ENCODE results near the gene ADCK2.
"Not testable (repeated sequence)": the region's sequence is repeated elsewhere in the genome, so short reads cannot be mapped to it uniquely, and the experiment has no call there.

ADCK2 gene

GRCh38 chr7:140662938-140663337, 9.8 kb upstream of the ADCK2 start:
- H3K4me1 ChIP-seq (ENCODE audit: control insufficient read depth, insufficient read depth, low read length); H3K27ac ChIP-seq (ENCODE audit: low read depth, low read length); H3K9ac ChIP-seq (ENCODE audit: low read depth, low read length); H3K27me3 ChIP-seq (ENCODE audit: control insufficient read depth, insufficient read depth, low read length); H3K9me3 ChIP-seq (ENCODE audit: control insufficient read depth, insufficient read depth, low read length); H3K4me3 ChIP-seq (ENCODE audit: low read depth, low read length); H3K36me3 ChIP-seq (ENCODE audit: control insufficient read depth, insufficient read depth, low read length): not testable (repeated sequence)

GRCh38 chr7:140667476-140667875, 5.3 kb upstream of the ADCK2 start:
- peaks cover 9% of the 10 kb centered on the region; the same call in 1 of the 2 replicates for H3K4me1 ChIP-seq (ENCODE audit: control insufficient read depth, insufficient read depth, low read length)
- no peak overlapping the region for H3K4me3 ChIP-seq (ENCODE audit: low read depth, low read length)
- H3K36me3 ChIP-seq (ENCODE audit: control insufficient read depth, insufficient read depth, low read length) = no peaks in the 10 kb centered on the region
- no peaks in the 10 kb centered on the region for H3K9me3 ChIP-seq (ENCODE audit: control insufficient read depth, insufficient read depth, low read length)
- no peaks in the 10 kb centered on the region for H3K27me3 ChIP-seq (ENCODE audit: control insufficient read depth, insufficient read depth, low read length)
- H3K9ac ChIP-seq (ENCODE audit: low read depth, low read length) = no peak overlapping the region
- H3K27ac ChIP-seq (ENCODE audit: low read depth, low read length) = no peak overlapping the region

- no peak overlapping the region for H3K27ac ChIP-seq (ENCODE audit: low read depth, low read length)
- no peak overlapping the region for H3K4me3 ChIP-seq (ENCODE audit: low read depth, low read length)
Measured at GRCh38 chr7:140668641-140669040, 4.1 kb upstream of the ADCK2 start.

GRCh38 chr7:140669352-140669751, 3.4 kb upstream of the ADCK2 start:
- Histone ChIP-seq H3K9me3 (ENCODE audit: control insufficient read depth, insufficient read depth, low read length) (no peaks in the 10 kb centered on the region), H3K27ac (ENCODE audit: low read depth, low read length) (no peak overlapping the region), H3K4me3 (ENCODE audit: low read depth, low read length) (no peak overlapping the region), H3K9ac (ENCODE audit: low read depth, low read length) (no peak overlapping the region), H3K27me3 (ENCODE audit: control insufficient read depth, insufficient read depth, low read length) (peaks cover 8% of the 10 kb centered on the region), H3K4me1 (ENCODE audit: control insufficient read depth, insufficient read depth, low read length) (peaks cover 10% of the 10 kb centered on the region; the same call in 1 of the 2 replicates), H3K36me3 (ENCODE audit: control insufficient read depth, insufficient read depth, low read length) (no peaks in the 10 kb centered on the region)

More at GRCh38 chr7:140668641-140669040, 4.1 kb upstream of the ADCK2 start:
- Histone ChIP-seq H3K4me1 (ENCODE audit: control insufficient read depth, insufficient read depth, low read length) (peaks cover 10% of the 10 kb centered on the region; the same call in 1 of the 2 replicates), H3K27me3 (ENCODE audit: control insufficient read depth, insufficient read depth, low read length) (peaks cover 1% of the 10 kb centered on the region; the same call in 1 of the 2 replicates), H3K9ac (ENCODE audit: low read depth, low read length) (no peak overlapping the region), H3K9me3 (ENCODE audit: control insufficient read depth, insufficient read depth, low read length) (no peaks in the 10 kb centered on the region), H3K36me3 (ENCODE audit: control insufficient read depth, insufficient read depth, low read length) (no peaks in the 10 kb centered on the region)

GRCh38 chr7:140669862-140670261, 2.9 kb upstream of the ADCK2 start:
- H3K36me3 ChIP-seq (ENCODE audit: control insufficient read depth, insufficient read depth, low read length); H3K27me3 ChIP-seq (ENCODE audit: control insufficient read depth, insufficient read depth, low read length); H3K9me3 ChIP-seq (ENCODE audit: control insufficient read depth, insufficient read depth, low read length); H3K9ac ChIP-seq (ENCODE audit: low read depth, low read length); H3K4me3 ChIP-seq (ENCODE audit: low read depth, low read length); H3K27ac ChIP-seq (ENCODE audit: low read depth, low read length): not testable (repeated sequence)
- H3K4me1 ChIP-seq (ENCODE audit: control insufficient read depth, insufficient read depth, low read length) = peaks cover 10% of the 10 kb centered on the region; the same call in 1 of the 2 replicates

GRCh38 chr7:140670343-140670935, 2.3 kb upstream of the ADCK2 start:
- Histone ChIP-seq H3K9me3 (ENCODE audit: control insufficient read depth, insufficient read depth, low read length) (no peaks in the 10 kb centered on the region), H3K9ac (ENCODE audit: low read depth, low read length) (no peak overlapping the region), H3K36me3 (ENCODE audit: control insufficient read depth, insufficient read depth, low read length) (no peaks in the 10 kb centered on the region), H3K27ac (ENCODE audit: low read depth, low read length) (no peak overlapping the region), H3K4me1 (ENCODE audit: control insufficient read depth, insufficient read depth, low read length) (peaks cover 10% of the 10 kb centered on the region; the same call in 1 of the 2 replicates), H3K4me3 (ENCODE audit: low read depth, low read length) (no peak overlapping the region), H3K27me3 (ENCODE audit: control insufficient read depth, insufficient read depth, low read length) (peaks cover 8% of the 10 kb centered on the region)

DNA sequence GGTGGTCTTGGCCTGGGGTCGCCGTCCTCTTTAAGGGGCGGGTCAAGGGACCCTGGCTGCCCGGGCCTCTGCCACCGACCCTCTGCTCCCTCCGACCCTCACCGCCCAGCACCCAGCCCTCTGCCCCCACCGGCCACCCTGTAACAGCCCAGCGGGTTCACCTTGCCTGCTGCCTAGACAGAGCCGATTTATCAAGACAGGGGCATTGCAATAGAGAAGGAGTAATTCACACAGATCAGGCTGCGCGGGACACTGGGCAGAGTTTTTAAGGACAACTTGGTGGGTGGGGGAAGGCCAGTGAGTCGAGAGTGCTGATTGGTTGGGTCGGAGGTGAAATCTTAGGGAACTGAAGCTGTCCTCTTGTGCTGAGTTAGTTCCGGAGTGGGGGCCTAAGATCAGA, 779 bp upstream of the ADCK2 start:
- Histone ChIP-seq H3K27ac (ENCODE audit: low read depth, low read length) (no peak overlapping the region), H3K9me3 (ENCODE audit: control insufficient read depth, insufficient read depth, low read length) (no peaks in the 10 kb centered on the region), H3K4me3 (ENCODE audit: low read depth, low read length) (peak overlapping the region; percentile 64), H3K27me3 (ENCODE audit: control insufficient read depth, insufficient read depth, low read length) (peaks cover 8% of the 10 kb centered on the region), H3K36me3 (ENCODE audit: control insufficient read depth, insufficient read depth, low read length) (no peaks in the 10 kb centered on the region), H3K4me1 (ENCODE audit: control insufficient read depth, insufficient read depth, low read length) (peaks cover 10% of the 10 kb centered on the region; the same call in 1 of the 2 replicates), H3K9ac (ENCODE audit: low read depth, low read length) (no peak overlapping the region)

- Histone ChIP-seq H3K36me3 (ENCODE audit: control insufficient read depth, insufficient read depth, low read length) (no peaks in the 10 kb centered on the region), H3K4me3 (ENCODE audit: low read depth, low read length) (peak overlapping the region; percentile 87), H3K9ac (ENCODE audit: low read depth, low read length) (no peak overlapping the region), H3K27ac (ENCODE audit: low read depth, low read length) (no peak overlapping the region), H3K27me3 (ENCODE audit: control insufficient read depth, insufficient read depth, low read length) (peaks cover 8% of the 10 kb centered on the region), H3K9me3 (ENCODE audit: control insufficient read depth, insufficient read depth, low read length) (no peaks in the 10 kb centered on the region), H3K4me1 (ENCODE audit: control insufficient read depth, insufficient read depth, low read length) (peaks cover 10% of the 10 kb centered on the region; the same call in 1 of the 2 replicates)
Measured at GRCh38 chr7:140673063-140673773, 473 bp downstream of the ADCK2 start.

- peaks cover 10% of the 10 kb centered on the region; the same call in 1 of the 2 replicates for H3K4me1 ChIP-seq (ENCODE audit: control insufficient read depth, insufficient read depth, low read length)
- H3K9ac ChIP-seq (ENCODE audit: low read depth, low read length) = no peak overlapping the region
Measured at GRCh38 chr7:140673774-140674155, 1.0 kb downstream of the ADCK2 start.

GRCh38 chr7:140674356-140674800, 1.6 kb downstream of the ADCK2 start:
- no peak overlapping the region for H3K27ac ChIP-seq (ENCODE audit: low read depth, low read length)
- H3K27me3 ChIP-seq (ENCODE audit: control insufficient read depth, insufficient read depth, low read length) = peaks cover 8% of the 10 kb centered on the region
- H3K9me3 ChIP-seq (ENCODE audit: control insufficient read depth, insufficient read depth, low read length) = no peaks in the 10 kb centered on the region
- H3K9ac ChIP-seq (ENCODE audit: low read depth, low read length) = no peak overlapping the region
- no peaks in the 10 kb centered on the region for H3K36me3 ChIP-seq (ENCODE audit: control insufficient read depth, insufficient read depth, low read length)
- H3K4me3 ChIP-seq (ENCODE audit: low read depth, low read length) = no peak overlapping the region
- H3K4me1 ChIP-seq (ENCODE audit: control insufficient read depth, insufficient read depth, low read length) = peaks cover 10% of the 10 kb centered on the region; the same call in 1 of the 2 replicates

More at GRCh38 chr7:140673774-140674155, 1.0 kb downstream of the ADCK2 start:
- Histone ChIP-seq H3K36me3 (ENCODE audit: control insufficient read depth, insufficient read depth, low read length) (no peaks in the 10 kb centered on the region), H3K27me3 (ENCODE audit: control insufficient read depth, insufficient read depth, low read length) (peaks cover 8% of the 10 kb centered on the region), H3K9me3 (ENCODE audit: control insufficient read depth, insufficient read depth, low read length) (no peaks in the 10 kb centered on the region), H3K27ac (ENCODE audit: low read depth, low read length) (no peak overlapping the region), H3K4me3 (ENCODE audit: low read depth, low read length) (peak overlapping the region; percentile 87; the same call in 1 of the 2 replicates)
